MM.1S (cell line): Measurements from ENCODE around the gene FANCL.

Source experiments
- CTCF ChIP-seq: fragments of 300-600 bp; sonication (generic); IDR thresholded peaks from 2 replicates; pipeline ENCODE4 v1.5.1; 2016; ENCODE audit warnings: antibody characterized with exemption, low read length, mixed read lengths
- EZH2 ChIP-seq: fragments of 300-600 bp; sonication (generic); optimal IDR thresholded peaks from 2 replicates; pipeline ENCODE3; 2017; ENCODE audit warnings: low read depth, mild to moderate bottlenecking, antibody characterized with exemption, low read length, mixed read lengths

- no peak for TF ChIP-seq CTCF
- TF ChIP-seq EZH2 = no peak
These were observed 46.7 kb downstream of the FANCL start for GRCh38 chr2:58194458-58194857.
